ENCODE data around the gene RASD1.

RASD1 gene

DNA sequence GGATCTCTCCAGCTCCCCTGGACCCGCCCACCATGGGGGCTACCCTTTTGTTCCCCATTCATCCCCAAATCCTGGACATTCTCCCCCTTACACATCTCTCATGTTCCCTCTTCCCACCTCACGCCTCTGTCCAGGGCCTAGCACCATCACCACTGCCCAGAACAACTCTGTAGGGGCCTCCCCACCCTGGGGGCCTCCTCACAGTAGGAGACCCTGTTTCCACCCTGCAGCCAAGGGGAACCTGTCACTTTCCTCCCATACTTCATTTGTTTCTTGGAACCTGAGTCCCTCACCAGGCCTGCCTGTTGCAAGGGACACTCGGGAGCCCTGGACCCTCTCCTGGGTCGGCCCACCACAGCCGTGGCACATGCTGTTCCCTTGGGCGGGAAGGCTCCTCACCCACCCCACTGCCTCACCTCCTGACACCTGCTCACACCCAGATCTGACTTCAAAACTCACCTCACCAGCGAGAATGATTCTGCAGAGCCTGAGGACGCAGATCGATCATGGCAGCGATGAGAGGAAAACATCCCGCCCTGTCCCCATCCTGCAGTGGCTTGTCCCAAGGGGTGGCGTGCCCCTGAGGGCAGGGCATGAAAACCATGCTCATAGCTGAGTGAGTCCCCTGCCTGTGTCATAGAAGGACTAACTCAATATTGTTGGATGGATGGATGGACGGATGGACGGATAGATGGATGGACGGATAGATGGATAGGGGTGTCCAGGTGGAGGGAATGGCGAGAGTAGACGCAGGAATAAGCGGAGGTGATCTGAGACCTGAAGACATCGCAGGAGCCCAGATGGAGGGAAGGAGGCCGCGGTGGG is 6.8 kb upstream of the RASD1 start:
- no peaks in the 10 kb centered on the region for H3K9me2 ChIP-seq (replicated peaks; ENCODE audit: insufficient read depth, low read length)
- peaks cover 6% of the 10 kb centered on the region; the same call in 1 of the 2 replicates for H3K27me3 ChIP-seq (replicated peaks; ENCODE audit: insufficient read depth, low read length)
- H3K36me3 ChIP-seq (replicated peaks; ENCODE audit: insufficient read depth, low read length) = no peaks in the 10 kb centered on the region
- H3K9ac ChIP-seq (ENCODE audit: low read length) = no peak overlapping the region
- H3K4me3 ChIP-seq (ENCODE audit: low read length) = no peak overlapping the region
- no peaks in the 10 kb centered on the region for H3F3A ChIP-seq (ENCODE audit: insufficient read depth, low read length)
- no peaks in the 10 kb centered on the region for H3K4me1 ChIP-seq (ENCODE audit: low read length)
- no peaks in the 10 kb centered on the region for H4K20me1 ChIP-seq (ENCODE audit: insufficient read depth, low read length)
- H3K79me2 ChIP-seq (ENCODE audit: low read length) = no peaks in the 10 kb centered on the region
- H3K9me3 ChIP-seq (replicated peaks; ENCODE audit: insufficient read depth, low read length) = no peaks in the 10 kb centered on the region
- TF ChIP-seq, protein P1, sequence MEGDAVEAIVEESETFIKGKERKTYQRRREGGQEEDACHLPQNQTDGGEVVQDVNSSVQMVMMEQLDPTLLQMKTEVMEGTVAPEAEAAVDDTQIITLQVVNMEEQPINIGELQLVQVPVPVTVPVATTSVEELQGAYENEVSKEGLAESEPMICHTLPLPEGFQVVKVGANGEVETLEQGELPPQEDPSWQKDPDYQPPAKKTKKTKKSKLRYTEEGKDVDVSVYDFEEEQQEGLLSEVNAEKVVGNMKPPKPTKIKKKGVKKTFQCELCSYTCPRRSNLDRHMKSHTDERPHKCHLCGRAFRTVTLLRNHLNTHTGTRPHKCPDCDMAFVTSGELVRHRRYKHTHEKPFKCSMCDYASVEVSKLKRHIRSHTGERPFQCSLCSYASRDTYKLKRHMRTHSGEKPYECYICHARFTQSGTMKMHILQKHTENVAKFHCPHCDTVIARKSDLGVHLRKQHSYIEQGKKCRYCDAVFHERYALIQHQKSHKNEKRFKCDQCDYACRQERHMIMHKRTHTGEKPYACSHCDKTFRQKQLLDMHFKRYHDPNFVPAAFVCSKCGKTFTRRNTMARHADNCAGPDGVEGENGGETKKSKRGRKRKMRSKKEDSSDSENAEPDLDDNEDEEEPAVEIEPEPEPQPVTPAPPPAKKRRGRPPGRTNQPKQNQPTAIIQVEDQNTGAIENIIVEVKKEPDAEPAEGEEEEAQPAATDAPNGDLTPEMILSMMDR (IDR thresholded peaks at IDR 0.05; ENCODE audit: low read length) = no peak
- H2AFZ ChIP-seq (ENCODE audit: low read length) = no peak overlapping the region
- no peak overlapping the region for H3K27ac ChIP-seq (ENCODE audit: low read length)
- H3K4me2 ChIP-seq (ENCODE audit: low read depth, low read length) = no peak overlapping the region
- DNase-seq = no peak

DNA sequence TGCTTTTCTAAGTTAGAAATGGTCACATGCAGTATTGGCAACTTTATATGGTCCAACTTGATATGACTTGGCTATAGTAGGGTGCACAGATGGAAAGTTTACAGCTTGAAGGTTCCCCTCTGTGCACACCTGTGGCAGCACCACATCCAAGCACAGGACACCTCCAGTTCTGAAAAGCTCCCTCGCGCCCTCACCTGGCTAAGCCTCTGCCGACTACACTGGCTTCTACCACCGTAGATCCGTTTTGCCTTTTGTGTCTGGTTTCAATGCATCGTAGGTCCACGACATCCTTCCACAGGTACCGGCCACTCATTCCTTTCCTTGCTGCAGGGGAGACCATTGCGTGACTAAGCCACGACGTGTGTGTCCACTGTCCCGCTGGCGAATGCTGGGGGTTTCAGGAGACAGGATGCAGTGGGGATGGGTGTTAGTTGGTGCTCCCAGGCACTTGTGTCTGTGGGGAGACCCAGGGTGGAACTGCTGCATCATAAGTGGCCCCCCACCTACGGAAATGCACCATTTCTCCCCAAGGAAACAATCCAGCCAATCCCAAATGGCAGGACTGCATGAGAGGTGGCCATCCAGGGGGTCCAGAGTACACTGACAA is 4.9 kb upstream of the RASD1 start:
- no peak overlapping the region for H3K4me3 ChIP-seq (ENCODE audit: low read length)
- no peaks in the 10 kb centered on the region for H3K79me2 ChIP-seq (ENCODE audit: low read length)
- no peak overlapping the region for H3K9ac ChIP-seq (ENCODE audit: low read length)
- H3K27me3 ChIP-seq (replicated peaks; ENCODE audit: insufficient read depth, low read length) = peaks cover 6% of the 10 kb centered on the region; the same call in 1 of the 2 replicates
- no peaks in the 10 kb centered on the region for H4K20me1 ChIP-seq (ENCODE audit: insufficient read depth, low read length)
- H3K4me2 ChIP-seq (ENCODE audit: low read depth, low read length) = no peak overlapping the region
- no peak overlapping the region for H3K27ac ChIP-seq (ENCODE audit: low read length)
- H3K36me3 ChIP-seq (replicated peaks; ENCODE audit: insufficient read depth, low read length) = no peaks in the 10 kb centered on the region
- no peaks in the 10 kb centered on the region for H3F3A ChIP-seq (ENCODE audit: insufficient read depth, low read length)
- no peaks in the 10 kb centered on the region for H3K9me3 ChIP-seq (replicated peaks; ENCODE audit: insufficient read depth, low read length)
- H3K9me2 ChIP-seq (replicated peaks; ENCODE audit: insufficient read depth, low read length) = no peaks in the 10 kb centered on the region
- no peaks in the 10 kb centered on the region for H3K4me1 ChIP-seq (ENCODE audit: low read length)
- TF ChIP-seq, protein P1 (IDR thresholded peaks at IDR 0.05; ENCODE audit: low read length) = peak; percentile 30
- no peak for TF ChIP-seq EZH2phosphoT487 (IDR thresholded peaks at IDR 0.05; ENCODE audit: low read length)
- no peak for TF ChIP-seq EZH2 (optimal IDR thresholded peaks at IDR 0.05; ENCODE audit: low read depth, low read length)
- H2AFZ ChIP-seq (ENCODE audit: low read length) = no peak overlapping the region
- DNase-seq = peak; percentile 24

DNA sequence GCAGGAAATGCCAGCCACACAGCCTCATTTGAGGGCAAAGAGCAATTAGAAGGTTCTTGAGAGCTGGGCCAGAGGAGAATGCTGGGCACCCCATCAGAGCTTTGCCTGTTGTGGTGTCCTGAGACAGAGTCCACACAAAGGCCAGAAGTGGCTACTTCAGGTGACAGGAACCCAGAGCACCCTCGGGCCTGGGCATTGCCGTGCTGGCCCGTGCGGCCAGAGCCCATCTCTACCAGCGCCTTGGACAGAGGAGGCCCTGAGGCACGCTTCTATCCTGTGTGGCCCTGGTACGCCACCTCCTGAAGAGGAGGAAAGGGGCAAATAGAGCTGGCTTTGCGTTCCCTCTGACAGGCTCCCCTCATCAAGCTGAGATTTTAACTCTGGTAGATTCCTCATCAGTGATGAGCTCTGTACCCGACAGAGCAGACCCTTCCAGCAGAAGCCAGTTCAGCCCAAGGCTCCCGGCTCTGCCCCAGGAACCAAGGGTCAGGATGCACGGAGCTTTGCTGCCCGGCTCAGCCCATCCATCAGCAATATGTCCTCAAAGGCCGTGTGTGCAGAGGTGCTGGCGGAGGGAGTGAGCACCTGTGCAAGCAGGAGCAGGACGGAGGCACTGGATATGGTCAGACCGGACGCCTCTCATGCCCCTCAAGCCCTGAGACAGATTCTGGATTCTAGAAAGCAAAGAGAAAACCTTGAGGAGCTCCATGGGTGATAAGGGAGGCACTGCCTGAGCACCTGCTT is 3.4 kb upstream of the RASD1 start:
- no peaks in the 10 kb centered on the region for H3K79me2 ChIP-seq (ENCODE audit: low read length)
- H4K20me1 ChIP-seq (ENCODE audit: insufficient read depth, low read length) = no peaks in the 10 kb centered on the region
- DNase-seq = no peak
- H3F3A ChIP-seq (ENCODE audit: insufficient read depth, low read length) = peaks cover 3% of the 10 kb centered on the region; the same call in 1 of the 2 replicates
- H3K9ac ChIP-seq (ENCODE audit: low read length) = no peak overlapping the region
- H3K9me2 ChIP-seq (replicated peaks; ENCODE audit: insufficient read depth, low read length) = no peaks in the 10 kb centered on the region
- H3K27me3 ChIP-seq (replicated peaks; ENCODE audit: insufficient read depth, low read length) = peaks cover 6% of the 10 kb centered on the region
- H3K4me1 ChIP-seq (ENCODE audit: low read length) = peaks cover 11% of the 10 kb centered on the region; the same call in 1 of the 2 replicates
- no peak overlapping the region for H3K27ac ChIP-seq (ENCODE audit: low read length)
- no peak overlapping the region for H2AFZ ChIP-seq (ENCODE audit: low read length)
- H3K4me2 ChIP-seq (ENCODE audit: low read depth, low read length) = no peak overlapping the region
- no peak overlapping the region for H3K4me3 ChIP-seq (ENCODE audit: low read length)
- H3K36me3 ChIP-seq (replicated peaks; ENCODE audit: insufficient read depth, low read length) = no peaks in the 10 kb centered on the region
- TF ChIP-seq EZH2 (optimal IDR thresholded peaks at IDR 0.05; ENCODE audit: low read depth, low read length) (no peak), EZH2phosphoT487 (IDR thresholded peaks at IDR 0.05; ENCODE audit: low read length) (no peak)
- TF ChIP-seq, protein P1 (IDR thresholded peaks at IDR 0.05; ENCODE audit: low read length) = no peak
- H3K9me3 ChIP-seq (replicated peaks; ENCODE audit: insufficient read depth, low read length) = no peaks in the 10 kb centered on the region

All from MM.1S (cell line).